Endothelial cell of umbilical vein (primary cell): ENCODE results near the gene MED27.

ENCODE experiments used
- CTCF ChIP-seq, 2 donors: IDR thresholded peaks; 1 replicate in 1 of 2; 2 replicates in 1 of 2; pipeline ENCODE4 v1.5.1; 2011; ENCODE audit warnings: low read length in 2 of 2, mild to moderate bottlenecking in 2 of 2, moderate library complexity in 2 of 2, control low read depth in 1 of 2, inconsistent platforms in 1 of 2, low read depth in 1 of 2; ENCODE audit not compliant: insufficient read depth in 1 of 2; ENCODE audit errors: extremely low read depth in 1 of 2
- EZH2 ChIP-seq: IDR thresholded peaks from 2 replicates; pipeline ENCODE4 v1.6.1; 2012; ENCODE audit warnings: borderline replicate concordance, low read depth, mild to moderate bottlenecking, moderate library complexity, low read length, inconsistent platforms; ENCODE audit not compliant: severe bottlenecking
- JUN ChIP-seq: IDR thresholded peaks from 2 replicates; pipeline ENCODE4 v1.6.1; 2011; ENCODE audit warnings: borderline replicate concordance, low read depth; ENCODE audit not compliant: insufficient read length, insufficient read depth
- MAX ChIP-seq: IDR thresholded peaks from 2 replicates; pipeline ENCODE4 v1.6.1; 2011; ENCODE audit not compliant: insufficient read depth, insufficient read length
- MYC ChIP-seq: IDR thresholded peaks from one replicate; pipeline ENCODE4 v1.6.1; 2011; ENCODE audit warnings: mild to moderate bottlenecking, low read depth, low read length
- POLR2A ChIP-seq: IDR thresholded peaks from 2 replicates; pipeline ENCODE4 v1.6.1; 2012; ENCODE audit warnings: low read depth, mild to moderate bottlenecking, control low read depth, low read length
- POLR2AphosphoS5 ChIP-seq: IDR thresholded peaks from 2 replicates; pipeline ENCODE4 v1.6.1; 2012; ENCODE audit warnings: low read depth, mild to moderate bottlenecking, control low read depth, low read length, moderate library complexity; ENCODE audit not compliant: insufficient read depth

GRCh38 chr9:131965841-131966240 lies 113.8 kb downstream of the MED27 start:
- no peak for TF ChIP-seq CTCF (IDR thresholded peaks at IDR 0.05; ENCODE audit: extremely low read depth in 1 of 2, insufficient read depth in 1 of 2, low read depth in 1 of 2, low read length in 2 of 2)
- TF ChIP-seq EZH2 = no peak
- TF ChIP-seq MYC = no peak
- no peak for TF ChIP-seq POLR2AphosphoS5
- TF ChIP-seq JUN = no peak
- no peak for TF ChIP-seq POLR2A
- no peak for TF ChIP-seq MAX
